ENCODE results near the gene IRGQ. TPM values are rescaled to one million over a fixed set of nuclear protein-coding genes. Genes with fewer than 3 reads are reported as not detected.
A peak's percentile ranks its signal among the peaks of the same experiment; 100 is the strongest.
"Not testable (repeated sequence)": the region's sequence is repeated elsewhere in the genome, so short reads cannot be mapped to it uniquely, and the experiment has no call there.

Gene IRGQ
- total and polyA plus RNA-seq, 5 donors from 2014 or later: 0.54 to 40.9 (median 1.5) TPM

DNA sequence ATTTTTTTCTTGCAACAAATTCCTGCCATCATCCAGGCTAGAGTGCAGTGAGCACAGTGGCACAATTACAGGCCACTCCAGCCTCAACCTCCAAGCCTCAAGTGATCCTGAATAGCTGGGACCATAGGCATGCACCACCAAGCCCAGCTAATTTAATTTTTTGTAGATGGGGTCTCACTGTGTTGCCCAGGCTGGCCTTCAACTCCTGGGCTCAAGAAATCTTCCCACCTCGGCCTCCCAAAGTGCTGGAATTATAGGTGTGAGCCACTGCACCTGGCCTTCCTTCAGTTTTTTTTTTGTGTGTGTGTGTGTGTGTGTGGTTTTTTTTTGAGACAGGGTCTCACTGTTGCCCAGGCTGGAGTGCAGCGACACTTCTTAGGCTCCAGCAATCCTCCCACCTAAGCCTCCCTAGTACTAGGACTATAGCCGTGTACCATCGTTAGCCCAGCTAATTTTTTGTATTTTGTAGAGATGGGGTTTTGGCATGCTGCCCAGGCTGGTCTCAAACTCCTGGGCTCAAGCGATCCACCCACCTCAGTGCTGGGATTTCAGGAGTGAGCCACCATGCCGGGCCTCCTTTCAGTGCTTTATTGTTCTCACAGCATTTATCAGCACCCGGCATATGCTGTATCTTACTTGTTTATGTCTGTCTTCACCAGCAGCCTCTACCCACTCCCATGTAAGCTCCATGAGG, 10.1 kb upstream of the IRGQ start:
- Histone ChIP-seq H3K9me3 (ENCODE audit: control insufficient read depth in 2 of 2, low read length in 2 of 2) (no peaks in the 10 kb centered on the region), H3K36me3 (ENCODE audit: control insufficient read depth, insufficient read depth, low read length) (peaks cover 16% of the 10 kb centered on the region), H3K4me1 (ENCODE audit: control insufficient read depth, insufficient read depth, low read length, poor library complexity, severe bottlenecking) (no peaks in the 10 kb centered on the region), H3K27ac (ENCODE audit: insufficient read depth, low read length, poor library complexity, severe bottlenecking) (no peak overlapping the region), H3K4me3 (ENCODE audit: low read depth, low read length) (no peak overlapping the region), H3K27me3 (ENCODE audit: control insufficient read depth, insufficient read depth, low read length) (no peaks in the 10 kb centered on the region)
- H3K27ac Mint-ChIP-seq: peak overlapping the region in 1 of 3 donors; percentile 81
- peaks cover 0 to 14% (median 7%) of the 10 kb centered on the region in 4 donors for H3K4me1 Mint-ChIP-seq
- H3K4me3 Mint-ChIP-seq: no peak overlapping the region
- H3K9me3 Mint-ChIP-seq: no peaks in the 10 kb centered on the region
- DNase-seq (no peak), ATAC-seq (ENCODE audit: low read depth in 2 of 2) (no peak)
- peaks cover 10% of the 10 kb centered on the region for H3K36me3 Mint-ChIP-seq
- no peaks in the 10 kb centered on the region for H3K27me3 Mint-ChIP-seq

DNA sequence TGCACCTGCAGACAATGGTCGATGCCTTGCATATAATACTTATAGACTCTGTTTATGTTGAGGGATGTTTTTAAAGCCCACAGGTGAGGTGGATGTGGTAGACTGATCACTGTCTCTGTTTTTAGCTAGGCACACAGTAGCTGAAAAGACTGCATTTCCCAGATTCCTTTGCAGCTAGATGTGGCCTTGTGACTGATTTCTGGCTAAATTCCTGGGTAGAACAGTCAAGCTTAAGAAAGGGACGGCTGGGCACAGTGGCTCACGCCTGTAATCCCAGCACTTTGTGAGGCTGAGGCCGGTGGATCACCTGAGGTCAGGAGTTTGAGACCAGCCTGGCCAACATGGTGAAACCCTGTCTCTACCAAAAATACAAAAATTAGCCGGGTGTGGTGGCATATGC, 4.4 kb upstream of the IRGQ start:
- not testable (repeated sequence) for H3K27me3 Mint-ChIP-seq; ATAC-seq (ENCODE audit: low read depth in 2 of 2); DNase-seq; H3K9me3 Mint-ChIP-seq; H3K4me3 ChIP-seq (ENCODE audit: low read depth, low read length); H3K36me3 Mint-ChIP-seq; H3K27ac ChIP-seq (ENCODE audit: insufficient read depth, low read length, poor library complexity, severe bottlenecking); H3K9me3 ChIP-seq (ENCODE audit: control insufficient read depth in 2 of 2, low read length in 2 of 2); H3K27me3 ChIP-seq (ENCODE audit: control insufficient read depth, insufficient read depth, low read length)
- Histone ChIP-seq H3K36me3 (ENCODE audit: control insufficient read depth, insufficient read depth, low read length) (peaks cover 29% of the 10 kb centered on the region), H3K4me1 (ENCODE audit: control insufficient read depth, insufficient read depth, low read length, poor library complexity, severe bottlenecking) (peaks cover 25% of the 10 kb centered on the region)
- Mint-ChIP-seq H3K4me1 (peaks cover 7 to 47% (median 28%) of the 10 kb centered on the region in 4 donors), H3K4me3 (peak overlapping the region in 1 of 4 donors; percentile 75), H3K27ac (peak overlapping the region in 1 of 3 donors; percentile 32)

DNA sequence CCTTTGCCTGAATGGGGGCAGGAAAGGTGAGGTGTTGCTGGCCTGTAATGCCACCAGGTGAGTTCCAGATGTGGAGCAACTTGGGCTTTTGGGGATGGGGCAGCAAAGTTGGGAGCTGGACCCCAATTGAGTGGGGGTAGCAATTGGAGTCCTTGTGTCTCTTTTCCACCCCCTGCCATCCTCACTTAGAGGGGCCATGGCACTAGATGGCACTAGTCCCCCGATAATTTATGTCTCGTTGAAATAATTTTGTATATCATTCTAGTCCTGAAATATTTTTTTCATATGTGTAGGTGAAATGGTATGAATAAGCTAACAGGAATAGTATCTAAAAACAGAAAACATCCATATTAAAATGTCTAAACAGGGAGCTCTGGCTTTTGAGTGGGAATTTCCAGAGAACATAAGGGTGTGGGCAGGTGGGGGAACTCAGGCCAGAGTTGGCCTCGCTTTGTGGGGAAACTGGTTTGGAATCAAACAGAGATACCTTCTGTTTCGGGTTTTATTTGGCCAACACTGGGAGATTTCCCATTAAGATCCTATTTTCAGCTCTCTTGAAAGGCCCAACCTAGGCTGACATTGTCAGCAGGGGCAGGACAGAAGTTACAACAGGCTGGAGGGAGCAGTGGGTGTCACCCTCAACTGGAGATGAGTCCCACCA, 3.8 kb upstream of the IRGQ start:
- Mint-ChIP-seq H3K27ac (peak overlapping the region in 2 of 3 donors; percentile 32 to 38), H3K9me3 (no peaks in the 10 kb centered on the region), H3K27me3 (peaks cover 6% of the 10 kb centered on the region), H3K4me3 (peak overlapping the region in 2 of 4 donors; percentile 32 to 75), H3K4me1 (peaks cover 7 to 49% (median 29%) of the 10 kb centered on the region in 4 donors), H3K36me3 (peaks cover 10% of the 10 kb centered on the region)
- ATAC-seq (ENCODE audit: low read depth in 2 of 2): no peak
- no peaks in the 10 kb centered on the region for H3K27me3 ChIP-seq (ENCODE audit: control insufficient read depth, insufficient read depth, low read length)
- no peak overlapping the region for H3K4me3 ChIP-seq (ENCODE audit: low read depth, low read length)
- peaks cover 30% of the 10 kb centered on the region for H3K4me1 ChIP-seq (ENCODE audit: control insufficient read depth, insufficient read depth, low read length, poor library complexity, severe bottlenecking)
- DNase-seq: no peak
- H3K9me3 ChIP-seq (ENCODE audit: control insufficient read depth in 2 of 2, low read length in 2 of 2): no peaks in the 10 kb centered on the region
- H3K27ac ChIP-seq (ENCODE audit: insufficient read depth, low read length, poor library complexity, severe bottlenecking): no peak overlapping the region
- peaks cover 29% of the 10 kb centered on the region for H3K36me3 ChIP-seq (ENCODE audit: control insufficient read depth, insufficient read depth, low read length)

DNA sequence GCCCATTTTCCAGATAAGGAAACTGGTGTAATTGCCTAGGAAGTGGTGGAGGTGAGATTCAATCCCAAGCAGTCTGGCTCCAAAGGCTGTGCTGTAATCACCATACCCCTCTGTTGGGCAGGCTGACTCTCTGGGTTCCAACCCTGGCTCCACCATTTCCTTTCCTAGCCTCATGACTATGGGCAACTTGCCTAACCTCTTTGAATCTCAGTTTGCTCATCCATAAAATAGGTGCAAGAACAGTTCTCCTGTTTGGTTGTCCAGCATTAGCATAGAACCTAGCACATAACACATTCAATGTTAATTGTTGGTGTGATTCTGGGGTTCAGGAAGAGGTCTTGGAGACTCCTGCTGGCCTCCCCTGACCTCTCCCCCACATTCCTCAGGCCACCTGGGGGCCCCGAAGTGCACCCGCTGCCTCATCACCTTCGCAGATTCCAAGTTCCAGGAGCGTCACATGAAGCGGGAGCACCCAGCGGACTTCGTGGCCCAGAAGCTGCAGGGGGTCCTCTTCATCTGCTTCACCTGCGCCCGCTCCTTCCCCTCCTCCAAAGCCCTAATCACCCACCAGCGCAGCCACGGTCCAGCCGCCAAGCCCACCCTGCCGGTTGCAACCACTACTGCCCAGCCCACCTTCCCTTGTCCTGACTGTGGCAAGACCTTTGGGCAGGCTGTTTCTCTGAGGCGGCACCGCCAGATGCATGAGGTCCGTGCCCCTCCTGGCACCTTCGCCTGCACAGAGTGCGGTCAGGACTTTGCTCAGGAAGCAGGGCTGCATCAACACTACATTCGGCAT, 2.7 kb upstream of the IRGQ start:
- H3K4me3 ChIP-seq (ENCODE audit: low read depth, low read length): no peak overlapping the region
- no peaks in the 10 kb centered on the region for H3K9me3 Mint-ChIP-seq
- H3K36me3 ChIP-seq (ENCODE audit: control insufficient read depth, insufficient read depth, low read length): peaks cover 29% of the 10 kb centered on the region
- H3K27ac Mint-ChIP-seq: peak overlapping the region in 2 of 3 donors; percentile 99 to 100
- DNase-seq (no peak), ATAC-seq (ENCODE audit: low read depth in 2 of 2) (no peak)
- H3K4me1 ChIP-seq (ENCODE audit: control insufficient read depth, insufficient read depth, low read length, poor library complexity, severe bottlenecking): peaks cover 41% of the 10 kb centered on the region
- no peak overlapping the region for H3K27ac ChIP-seq (ENCODE audit: insufficient read depth, low read length, poor library complexity, severe bottlenecking)
- no peaks in the 10 kb centered on the region for H3K9me3 ChIP-seq (ENCODE audit: control insufficient read depth in 2 of 2, low read length in 2 of 2)
- H3K27me3 Mint-ChIP-seq: peaks cover 6% of the 10 kb centered on the region
- peak overlapping the region; percentile 51 to 97 (median 94) for H3K4me3 Mint-ChIP-seq
- H3K36me3 Mint-ChIP-seq: peaks cover 10% of the 10 kb centered on the region
- H3K27me3 ChIP-seq (ENCODE audit: control insufficient read depth, insufficient read depth, low read length): no peaks in the 10 kb centered on the region
- H3K4me1 Mint-ChIP-seq: peaks cover 7 to 56% (median 31%) of the 10 kb centered on the region in 4 donors

DNA sequence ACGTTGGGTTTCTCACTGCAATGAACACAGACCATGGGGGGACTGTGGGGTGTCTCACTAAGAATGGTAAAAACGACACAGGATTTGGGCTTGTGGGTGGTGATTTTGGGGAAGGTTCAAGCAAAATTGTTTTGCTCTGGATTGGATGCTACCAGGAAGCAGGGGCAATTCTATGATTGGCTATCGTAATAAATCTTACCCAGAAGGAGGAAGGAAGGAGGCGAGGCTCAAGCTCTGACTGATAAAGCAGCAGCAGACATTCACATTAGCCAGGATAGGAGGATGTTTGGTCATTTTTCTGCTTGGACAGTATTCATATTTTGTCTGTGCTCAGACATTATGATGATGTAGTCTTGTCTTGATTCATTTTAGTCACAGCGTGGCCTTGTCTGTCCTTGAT, 1.9 kb upstream of the IRGQ start:
- Histone ChIP-seq H3K9me3 (ENCODE audit: control insufficient read depth in 2 of 2, low read length in 2 of 2) (no peaks in the 10 kb centered on the region), H3K36me3 (ENCODE audit: control insufficient read depth, insufficient read depth, low read length) (peaks cover 30% of the 10 kb centered on the region), H3K4me1 (ENCODE audit: control insufficient read depth, insufficient read depth, low read length, poor library complexity, severe bottlenecking) (peaks cover 43% of the 10 kb centered on the region), H3K27ac (ENCODE audit: insufficient read depth, low read length, poor library complexity, severe bottlenecking) (peak overlapping the region; percentile 98), H3K4me3 (ENCODE audit: low read depth, low read length) (peak overlapping the region; percentile 91), H3K27me3 (ENCODE audit: control insufficient read depth, insufficient read depth, low read length) (no peaks in the 10 kb centered on the region)
- DNase-seq: no peak
- no peak for ATAC-seq (ENCODE audit: low read depth in 2 of 2)
- peaks cover 7 to 60% (median 34%) of the 10 kb centered on the region in 4 donors for H3K4me1 Mint-ChIP-seq
- peaks cover 14% of the 10 kb centered on the region for H3K36me3 Mint-ChIP-seq
- peak overlapping the region; percentile 94 to 97 (median 96) for H3K4me3 Mint-ChIP-seq
- peaks cover 6% of the 10 kb centered on the region for H3K27me3 Mint-ChIP-seq
- peak overlapping the region; percentile 84 to 100 (median 99) for H3K27ac Mint-ChIP-seq
- no peaks in the 10 kb centered on the region for H3K9me3 Mint-ChIP-seq

DNA sequence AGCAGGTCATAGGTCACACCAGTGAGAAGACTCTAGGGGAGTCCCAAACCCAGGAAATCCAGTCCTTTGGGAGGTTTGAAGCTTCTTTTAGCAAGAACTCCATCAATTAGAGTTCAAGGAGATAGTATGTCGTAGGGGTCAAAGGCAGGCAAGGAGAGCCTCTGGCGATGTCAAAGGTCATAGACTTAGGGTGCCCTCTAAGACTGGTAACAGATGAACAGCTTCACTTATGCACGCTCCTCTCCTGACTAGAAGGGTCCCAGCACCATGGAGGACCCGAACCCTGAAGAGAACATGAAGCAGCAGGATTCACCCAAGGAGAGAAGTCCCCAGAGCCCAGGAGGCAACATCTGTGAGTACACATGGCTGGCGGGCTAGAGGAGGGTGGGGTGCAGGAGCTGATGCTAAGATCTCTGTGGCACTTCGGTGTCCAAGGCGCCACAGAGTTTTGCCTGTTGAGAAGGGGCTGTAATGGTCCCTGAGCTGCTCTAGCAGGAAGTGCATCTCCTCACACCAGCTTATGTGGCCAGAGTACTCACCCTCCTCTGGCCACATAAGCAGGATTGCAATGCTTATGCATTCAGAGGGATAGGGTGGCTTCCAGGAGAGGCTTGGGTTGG, 1.0 kb upstream of the IRGQ start:
- peaks cover 31% of the 10 kb centered on the region for H3K36me3 ChIP-seq (ENCODE audit: control insufficient read depth, insufficient read depth, low read length)

DNA sequence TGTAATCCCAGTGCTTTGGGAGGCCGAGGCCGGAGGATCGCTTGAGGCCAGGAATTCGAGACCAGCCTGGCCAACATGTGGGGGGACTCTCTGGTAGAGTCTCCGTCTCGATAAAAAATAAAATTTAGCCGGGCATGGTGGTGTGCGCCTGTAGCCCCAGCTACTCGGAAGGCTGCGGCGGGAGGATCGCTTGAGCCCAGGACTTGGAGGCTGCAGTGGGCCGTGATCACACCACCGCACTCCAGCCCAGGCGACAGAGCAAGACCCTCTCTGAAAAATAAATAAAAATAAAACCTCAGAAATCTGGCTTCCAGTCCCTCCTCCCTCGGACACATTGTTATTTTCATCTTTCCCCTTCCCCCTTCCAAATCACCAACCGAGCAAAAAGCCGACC, 332 bp downstream of the IRGQ start:
- Histone ChIP-seq H3K27me3 (ENCODE audit: control insufficient read depth, insufficient read depth, low read length) (no peaks in the 10 kb centered on the region), H3K27ac (ENCODE audit: insufficient read depth, low read length, poor library complexity, severe bottlenecking) (peak overlapping the region; percentile 98), H3K4me1 (ENCODE audit: control insufficient read depth, insufficient read depth, low read length, poor library complexity, severe bottlenecking) (peaks cover 43% of the 10 kb centered on the region), H3K9me3 (ENCODE audit: control insufficient read depth in 2 of 2, low read length in 2 of 2) (no peaks in the 10 kb centered on the region), H3K4me3 (ENCODE audit: low read depth, low read length) (peak overlapping the region; percentile 83), H3K36me3 (ENCODE audit: control insufficient read depth, insufficient read depth, low read length) (peaks cover 19% of the 10 kb centered on the region)
- Mint-ChIP-seq H3K9me3 (peaks cover 0 to 1% (median 0%) of the 10 kb centered on the region in 7 donors), H3K4me3 (peak overlapping the region; percentile 94 to 97 (median 96)), H3K36me3 (peaks cover 18% of the 10 kb centered on the region), H3K4me1 (peaks cover 7 to 62% (median 35%) of the 10 kb centered on the region in 4 donors), H3K27ac (peak overlapping the region; percentile 99 to 100 (median 100)), H3K27me3 (peaks cover 6% of the 10 kb centered on the region)
- ATAC-seq (ENCODE audit: low read depth in 2 of 2): peak; percentile 3 to 7
- no peak for DNase-seq

More for the DNA sequence above, 1.0 kb upstream of the IRGQ start:
- no peaks in the 10 kb centered on the region for H3K9me3 ChIP-seq (ENCODE audit: control insufficient read depth in 2 of 2, low read length in 2 of 2)
- no peak for DNase-seq
- H3K27ac ChIP-seq (ENCODE audit: insufficient read depth, low read length, poor library complexity, severe bottlenecking): peak overlapping the region; percentile 98
- peaks cover 6% of the 10 kb centered on the region for H3K27me3 Mint-ChIP-seq
- H3K4me1 Mint-ChIP-seq: peaks cover 7 to 63% (median 34%) of the 10 kb centered on the region in 4 donors
- H3K4me3 Mint-ChIP-seq: peak overlapping the region; percentile 94 to 97 (median 96)
- H3K4me1 ChIP-seq (ENCODE audit: control insufficient read depth, insufficient read depth, low read length, poor library complexity, severe bottlenecking): peaks cover 43% of the 10 kb centered on the region
- H3K27me3 ChIP-seq (ENCODE audit: control insufficient read depth, insufficient read depth, low read length): no peaks in the 10 kb centered on the region
- ATAC-seq (ENCODE audit: low read depth in 2 of 2): no peak
- H3K27ac Mint-ChIP-seq: peak overlapping the region; percentile 99 to 100 (median 100)
- peaks cover 14% of the 10 kb centered on the region for H3K36me3 Mint-ChIP-seq
- H3K9me3 Mint-ChIP-seq: peaks cover 0 to 1% (median 0%) of the 10 kb centered on the region in 7 donors
- peak overlapping the region; percentile 91 for H3K4me3 ChIP-seq (ENCODE audit: low read depth, low read length)
